K562 (cell line): ENCODE results near the gene C3. TPM values are rescaled to one million over a fixed set of nuclear protein-coding genes. Genes with fewer than 3 reads are reported as not detected.

ENCODE experiments used
- ATAC-seq: fragments of 200-7000 bp; cut with Tn5 transposase; 3 replicates; pipeline ENCODE4 v1.9.1; 2020; ENCODE audit warnings: moderate library complexity
- BruUV-seq: library from RNA; stranded (reverse); fragments of 400-500 nt; replicated peaks from 2 replicates; lab custom pipeline; 2021; lab: Mats Ljungman, UMichigan
- CTCF ChIA-PET: fragments of 300-600 bp; formaldehyde crosslinking; extraction: SDS; loops from one replicate; lab custom pipeline; 2021; ENCODE audit warnings: low intra/inter-chr PET ratio; lab: Yijun Ruan, JAX
- POLR2A ChIA-PET: fragments of 300-600, 350-650 bp; sonication (Branson Sonifier 250); formaldehyde crosslinking; extraction: SDS; loops from one replicate; lab custom pipeline; 2021; ENCODE audit warnings: antibody characterized with exemption, inconsistent platforms; lab: Yijun Ruan, JAX
- DNase-seq, 4 experiments: peaks; one replicate each; pipeline versions ENCODE4 v3.0.0 to v3.0.0-alpha.2; 2011 to 2018; ENCODE audit warnings: low spot score in 3 of 4, mixed read lengths in 3 of 4; ENCODE audit errors: extremely low read depth in 1 of 4
- FAIRE-seq: peaks from 2 replicates; lab custom pipeline; 2011; peaks lifted over from hg19 to GRCh38; lab: Jason Lieb, UNC
- H2AFZ ChIP-seq: 2 replicates; pipeline ENCODE4 v1.6.0; 2011; ENCODE audit warnings: low read depth, low read length, control low read depth, inconsistent platforms
- H3K27ac ChIP-seq: fragments of 200-600 bp; 3 replicates; pipeline ENCODE4 v1.8.0; 2011; ENCODE audit warnings: low read depth, mild to moderate bottlenecking, control low read depth, inconsistent platforms, low read length, moderate library complexity, mixed read lengths; ENCODE audit errors: extremely low read depth
- H3K27me3 ChIP-seq, 2 experiments: fragments of 300-600 bp in 1 of 2; 2 replicates in 1 of 2; 3 replicates in 1 of 2; pipeline versions ENCODE4 v1.6.0 to v1.8.0; 2011; ENCODE audit warnings: inconsistent platforms in 2 of 2, low read length in 2 of 2, mild to moderate bottlenecking in 1 of 2, mixed read lengths in 1 of 2, moderate library complexity in 1 of 2; ENCODE audit not compliant: control insufficient read depth in 2 of 2, insufficient read depth in 2 of 2
- H3K36me3 ChIP-seq: fragments of 300-600 bp; 3 replicates; pipeline ENCODE4 v1.8.0; 2011; ENCODE audit warnings: mild to moderate bottlenecking, low read length, inconsistent platforms; ENCODE audit not compliant: control insufficient read depth, insufficient read depth
- H3K4me1 ChIP-seq, 2 experiments: fragments of 200-600 bp in 1 of 2; replicated peaks in 1 of 2; 2 replicates in 1 of 2; 3 replicates in 1 of 2; pipeline versions ENCODE4 v1.5.1 to v1.8.0; 2011; ENCODE audit warnings: inconsistent platforms in 2 of 2, low read length in 2 of 2, mild to moderate bottlenecking in 1 of 2, mixed read lengths in 1 of 2, moderate library complexity in 1 of 2; ENCODE audit not compliant: control insufficient read depth in 2 of 2, insufficient read depth in 2 of 2
- H3K4me2 ChIP-seq: 2 replicates; pipeline ENCODE4 v1.6.1; 2011; ENCODE audit warnings: low read length, control low read depth, inconsistent platforms, mixed read lengths; ENCODE audit not compliant: insufficient read depth
- H3K4me3 ChIP-seq: fragments of 200-600 bp; sonication (generic), shearing (Covaris generic); 2 replicates; pipeline ENCODE4 v1.5.1; 2016; ENCODE audit warnings: control low read depth, inconsistent platforms
- H3K79me2 ChIP-seq: fragments of 200-600 bp; 3 replicates; pipeline ENCODE4 v1.8.0; 2011; ENCODE audit warnings: low read length, inconsistent platforms; ENCODE audit not compliant: control insufficient read depth, insufficient read depth
- H3K9ac ChIP-seq, 2 experiments: 2 replicates each; pipeline versions ENCODE4 v1.6.0 to v1.6.1; 2011; ENCODE audit warnings: low read depth in 2 of 2, low read length in 2 of 2, control low read depth in 1 of 2, inconsistent platforms in 1 of 2, mild to moderate bottlenecking in 1 of 2, mixed read lengths in 1 of 2; ENCODE audit not compliant: insufficient read depth in 1 of 2
- H3K9me1 ChIP-seq: one replicate; pipeline ENCODE4 v1.6.0; 2011; ENCODE audit warnings: inconsistent platforms, mild to moderate bottlenecking, low read length, moderate library complexity; ENCODE audit not compliant: control insufficient read depth, insufficient read depth
- H3K9me3 ChIP-seq: replicated peaks from 2 replicates; pipeline ENCODE4 v1.5.1; 2011; ENCODE audit warnings: low read depth, low read length, inconsistent platforms; ENCODE audit not compliant: control insufficient read depth, insufficient read depth
- H4K20me1 ChIP-seq: replicated peaks from 2 replicates; pipeline ENCODE4 v1.6.1; 2011; ENCODE audit warnings: low read length, inconsistent platforms, mixed read lengths; ENCODE audit not compliant: control insufficient read depth, insufficient read depth
- ASH1L ChIP-seq: fragments of 450-650 bp; IDR thresholded peaks from 2 replicates; pipeline ENCODE4 v1.6.1; 2018; ENCODE audit warnings: borderline replicate concordance, mild to moderate bottlenecking, low read depth; ENCODE audit not compliant: partially characterized antibody
- BRCA1 ChIP-seq, 2 experiments: fragments of 450-650 bp in 1 of 2; sonication (generic) in 1 of 2; formaldehyde crosslinking in 1 of 2; IDR thresholded peaks; 2 replicates each; pipeline versions ENCODE4 v1.5.0 to v1.6.1; 2017 to 2020; ENCODE audit warnings: mild to moderate bottlenecking in 1 of 2, missing genetic modification reagents in 1 of 2
- CHD2 ChIP-seq: IDR thresholded peaks from 2 replicates; pipeline ENCODE4 v1.6.1; 2011; ENCODE audit warnings: low read depth, low read length
- CTCFL ChIP-seq: IDR thresholded peaks from 2 replicates; pipeline ENCODE4 v1.6.1; 2011; ENCODE audit warnings: borderline replicate concordance, low read depth, mild to moderate bottlenecking, moderate library complexity, low read length; ENCODE audit not compliant: insufficient read depth, poor library complexity, severe bottlenecking
- GABPB1 ChIP-seq: sonication (generic); formaldehyde crosslinking; IDR thresholded peaks from 2 replicates; pipeline ENCODE4 v1.8.0; 2022; ENCODE audit warnings: mild to moderate bottlenecking, missing genetic modification reagents
- NCOA6 ChIP-seq: fragments of 450-650 bp; IDR thresholded peaks from 2 replicates; pipeline ENCODE4 v1.6.1; 2017; ENCODE audit warnings: mild to moderate bottlenecking
- RAD21 ChIP-seq, 2 experiments: fragments of 250-450 bp in 1 of 2; fragments of 450-650 bp in 1 of 2; sonication (Bioruptor Pico) in 1 of 2; formaldehyde crosslinking in 1 of 2; IDR thresholded peaks in 1 of 2; conservative IDR thresholded peaks in 1 of 2; 2 replicates each; pipeline versions ENCODE4 v1.4.0 to v1.8.0; 2020 to 2022; ENCODE audit warnings: mild to moderate bottlenecking in 2 of 2, moderate library complexity in 1 of 2
- RBM25 ChIP-seq: fragments of 200-400 bp; formaldehyde crosslinking; IDR thresholded peaks from 2 replicates; pipeline ENCODE4 v1.6.1; 2018; ENCODE audit warnings: low read length, low read depth, moderate library complexity; ENCODE audit not compliant: severe bottlenecking
- SIX5 ChIP-seq, 2 experiments: IDR thresholded peaks; 2 replicates each; pipeline ENCODE4 v1.6.1; 2011; ENCODE audit warnings: low read length in 2 of 2, borderline replicate concordance in 1 of 2, low read depth in 1 of 2, mild to moderate bottlenecking in 1 of 2, moderate library complexity in 1 of 2; ENCODE audit not compliant: insufficient read depth in 1 of 2
- SP2 ChIP-seq: IDR thresholded peaks from 2 replicates; pipeline ENCODE4 v1.6.1; 2011; ENCODE audit warnings: mild to moderate bottlenecking, low read depth, low read length, moderate library complexity; ENCODE audit not compliant: poor library complexity, severe bottlenecking; ENCODE audit errors: extremely low read depth
- WHSC1 ChIP-seq: IDR thresholded peaks from one replicate; pipeline ENCODE4 v1.6.1; 2012; ENCODE audit warnings: low read length, control low read depth, inconsistent platforms
- ZNF124 ChIP-seq: sonication (generic); formaldehyde crosslinking; IDR thresholded peaks from 2 replicates; pipeline ENCODE4 v1.8.1; 2022; ENCODE audit warnings: missing genetic modification reagents
- ZNF24 ChIP-seq: fragments of 450-650 bp; IDR thresholded peaks from 2 replicates; pipeline ENCODE4 v1.6.1; 2016
- ZNF444 ChIP-seq: fragments of 250-450 bp; sonication (Bioruptor Pico); IDR thresholded peaks from 2 replicates; pipeline ENCODE4 v1.4.0; 2020; ENCODE audit warnings: mild to moderate bottlenecking, moderate library complexity
- ZNF696 ChIP-seq: fragments of 250-450 bp; sonication (Bioruptor Pico); conservative IDR thresholded peaks from 2 replicates; pipeline ENCODE4 v1.4.0; 2020; ENCODE audit warnings: mild to moderate bottlenecking, moderate library complexity
- WGBS: fragments of 100-300 bp; shearing (Covaris generic); methylation state at CpG from one replicate; pipeline ENCODE4 v1.1.6; 2016; ENCODE audit warnings: low coverage, mixed read lengths; ENCODE audit not compliant: insufficient coverage; ENCODE audit errors: missing lambda C conversion rate; 5-methylcytosine and 5-hydroxymethylcytosine counted together
- in situ Hi-C: fragments of 300-500 bp; cut with MboI; formaldehyde crosslinking; loops from 4 replicates; pipeline ENCODE4 v1.15.0; 2018; ENCODE audit warnings: inconsistent platforms, mixed read lengths
- intact Hi-C: fragments of 100-400 bp; cut with micrococcal nuclease; formaldehyde crosslinking; loops from 2 replicates; pipeline ENCODE4 v1.14.2; 2022
- polyA plus RNA-seq, 8 experiments: library from polyadenylated mRNA; depleted of rRNA in 4 of 8; stranded (reverse) in 5 of 8; unstranded in 3 of 8; fragments of >200 nt; fragmentation: Nextera tagmentation in 2 of 8; fragmentation: Illumina TruSeq in 1 of 8; extraction: Ambion mirVana in 2 of 8; extraction: Trizol in 1 of 8; gene quantifications; 2 replicates each; pipeline versions ENCODE4 v1.2.1 to v1.2.3, GENCODE V29; 2011 to 2014; ENCODE audit warnings: inconsistent platforms in 1 of 8, missing spikeins in 1 of 8
- total RNA-seq, 7 experiments: library from RNA; depleted of rRNA in 6 of 7; stranded (reverse); fragments of >200 nt in 6 of 7; fragmentation: Illumina TruSeq in 2 of 7; extraction: Trizol in 2 of 7; gene quantifications; 2 replicates each; pipeline versions ENCODE4 v1.2.1 to v1.2.3, GENCODE V29; 2011 to 2021; ENCODE audit warnings: low replicate concordance in 1 of 7
- TF ChIP-seq, protein P1 (sequence below): sonication (generic); formaldehyde crosslinking; IDR thresholded peaks from 2 replicates; pipeline ENCODE4 v1.9.0; 2022; ENCODE audit warnings: mild to moderate bottlenecking, missing genetic modification reagents
- TF ChIP-seq, protein P2 (sequence below): sonication (generic); formaldehyde crosslinking; IDR thresholded peaks from 2 replicates; pipeline ENCODE4 v1.8.0; 2022; ENCODE audit warnings: missing genetic modification reagents, mild to moderate bottlenecking, moderate library complexity, borderline replicate concordance
- TF ChIP-seq, protein P3 (sequence below): fragments of 450-650 bp; IDR thresholded peaks from 2 replicates; pipeline ENCODE4 v1.6.1; 2016

The C3 gene
- total and polyA plus RNA-seq, 9 of the 15 experiments (the other 6 are each of a cell fraction or from before 2014, with no cell fraction given), result 0.59 to 10.6 (median 2.2) TPM

DNA sequence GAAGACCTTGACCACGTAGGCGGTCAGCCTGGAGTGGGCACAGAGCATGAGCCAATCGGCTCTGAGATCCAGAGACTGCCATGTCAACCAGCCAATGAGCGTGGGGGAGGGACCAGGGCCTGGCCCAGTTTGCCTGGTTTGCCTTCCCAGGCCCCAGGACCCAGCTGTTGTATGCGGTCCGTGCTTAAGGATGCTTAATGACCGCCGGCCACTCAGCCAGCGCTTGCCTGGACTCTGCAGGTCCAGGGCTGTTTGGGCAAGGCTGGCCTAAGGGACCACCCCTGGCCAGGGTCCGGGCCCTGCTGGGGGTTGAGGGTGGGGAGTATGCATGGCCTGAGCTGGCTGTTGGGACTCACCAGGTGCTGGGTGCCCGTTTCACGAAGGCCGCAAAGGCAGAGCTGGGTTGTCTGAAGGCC, 27.4 kb downstream of the C3 start:
- POLR2A ChIA-PET, result no interaction called here
- no peak for FAIRE-seq
- WGBS, result 72% methylated on average over 9 of the region's 13 CpGs
- intact Hi-C loops (no loop called here), in situ Hi-C loops (no loop called here)
- Histone ChIP-seq H3K9me3 (no peaks in the 10 kb centered on the region; the same call in 1 of the 2 replicates), H3K27me3 (no peaks in the 10 kb centered on the region), H3K4me1 (peaks cover 7 to 27% of the 10 kb centered on the region in 2 experiments; a peak in 3 of 5 replicates), H3K36me3 (no peaks in the 10 kb centered on the region), H4K20me1 (no peaks in the 10 kb centered on the region), H3K9me1 (no peaks in the 10 kb centered on the region), H2AFZ (0 out of 2 replicates have a peak overlapping the region, but pooled peaks have one; percentile 26), H3K27ac (no peak overlapping the region), H3K4me2 (no peak overlapping the region), H3K4me3 (no peak overlapping the region), H3K79me2 (no peaks in the 10 kb centered on the region), H3K9ac (no peak overlapping the region)
- DNase-seq, result peak in 3 of 4 experiments; percentile 38 to 53 (median 44)
- CTCF ChIA-PET, result no interaction called here
- ATAC-seq, result peak; percentile 29; the same call in 2 of the 3 replicates
- no TSS peak for BruUV-seq
- TF ChIP-seq, protein P1, sequence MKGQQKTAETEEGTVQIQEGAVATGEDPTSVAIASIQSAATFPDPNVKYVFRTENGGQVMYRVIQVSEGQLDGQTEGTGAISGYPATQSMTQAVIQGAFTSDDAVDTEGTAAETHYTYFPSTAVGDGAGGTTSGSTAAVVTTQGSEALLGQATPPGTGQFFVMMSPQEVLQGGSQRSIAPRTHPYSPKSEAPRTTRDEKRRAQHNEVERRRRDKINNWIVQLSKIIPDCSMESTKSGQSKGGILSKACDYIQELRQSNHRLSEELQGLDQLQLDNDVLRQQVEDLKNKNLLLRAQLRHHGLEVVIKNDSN, result no peak
- TF ChIP-seq, protein P2, sequence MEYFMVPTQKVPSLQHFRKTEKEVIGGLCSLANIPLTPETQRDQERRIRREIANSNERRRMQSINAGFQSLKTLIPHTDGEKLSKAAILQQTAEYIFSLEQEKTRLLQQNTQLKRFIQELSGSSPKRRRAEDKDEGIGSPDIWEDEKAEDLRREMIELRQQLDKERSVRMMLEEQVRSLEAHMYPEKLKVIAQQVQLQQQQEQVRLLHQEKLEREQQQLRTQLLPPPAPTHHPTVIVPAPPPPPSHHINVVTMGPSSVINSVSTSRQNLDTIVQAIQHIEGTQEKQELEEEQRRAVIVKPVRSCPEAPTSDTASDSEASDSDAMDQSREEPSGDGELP (CRISPR knock-in tag), result peak; percentile 10; the same call in 1 of the 2 replicates
- TF ChIP-seq ZNF696 (CRISPR knock-in tag) (no peak), BRCA1 (IDR thresholded peaks at IDR 0.05) (no peak), BRCA1 (CRISPR knock-in tag; IDR thresholded peaks at IDR 0.05) (no peak), ZNF444 (no peak), SIX5 (IDR thresholded peaks at IDR 0.05; ENCODE audit: borderline replicate concordance in 1 of 2, insufficient read depth in 1 of 2, low read depth in 1 of 2, low read length in 2 of 2) (no peak), SP2 (peak; percentile 51), ZNF24 (no peak), CTCFL (no peak), CHD2 (peak; percentile 60), GABPB1 (CRISPR knock-in tag) (no peak), WHSC1 (no peak), RBM25 (peak; percentile 29), ZNF124 (no peak), RAD21 (CRISPR knock-in tag; conservative IDR thresholded peaks at IDR 0.05 in 1 of 2, IDR thresholded peaks at IDR 0.05 in 1 of 2) (no peak), ASH1L (peak; percentile 27), NCOA6 (no peak)
- TF ChIP-seq, protein P3, sequence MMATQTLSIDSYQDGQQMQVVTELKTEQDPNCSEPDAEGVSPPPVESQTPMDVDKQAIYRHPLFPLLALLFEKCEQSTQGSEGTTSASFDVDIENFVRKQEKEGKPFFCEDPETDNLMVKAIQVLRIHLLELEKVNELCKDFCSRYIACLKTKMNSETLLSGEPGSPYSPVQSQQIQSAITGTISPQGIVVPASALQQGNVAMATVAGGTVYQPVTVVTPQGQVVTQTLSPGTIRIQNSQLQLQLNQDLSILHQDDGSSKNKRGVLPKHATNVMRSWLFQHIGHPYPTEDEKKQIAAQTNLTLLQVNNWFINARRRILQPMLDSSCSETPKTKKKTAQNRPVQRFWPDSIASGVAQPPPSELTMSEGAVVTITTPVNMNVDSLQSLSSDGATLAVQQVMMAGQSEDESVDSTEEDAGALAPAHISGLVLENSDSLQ, result peak; percentile 94
